ENCODE data around the gene NME1.
A peak's percentile ranks its signal among the peaks of the same experiment; 100 is the strongest.
"Not testable (repeated sequence)": the region's sequence is repeated elsewhere in the genome, so short reads cannot be mapped to it uniquely, and the experiment has no call there.

NME1 gene

DNA sequence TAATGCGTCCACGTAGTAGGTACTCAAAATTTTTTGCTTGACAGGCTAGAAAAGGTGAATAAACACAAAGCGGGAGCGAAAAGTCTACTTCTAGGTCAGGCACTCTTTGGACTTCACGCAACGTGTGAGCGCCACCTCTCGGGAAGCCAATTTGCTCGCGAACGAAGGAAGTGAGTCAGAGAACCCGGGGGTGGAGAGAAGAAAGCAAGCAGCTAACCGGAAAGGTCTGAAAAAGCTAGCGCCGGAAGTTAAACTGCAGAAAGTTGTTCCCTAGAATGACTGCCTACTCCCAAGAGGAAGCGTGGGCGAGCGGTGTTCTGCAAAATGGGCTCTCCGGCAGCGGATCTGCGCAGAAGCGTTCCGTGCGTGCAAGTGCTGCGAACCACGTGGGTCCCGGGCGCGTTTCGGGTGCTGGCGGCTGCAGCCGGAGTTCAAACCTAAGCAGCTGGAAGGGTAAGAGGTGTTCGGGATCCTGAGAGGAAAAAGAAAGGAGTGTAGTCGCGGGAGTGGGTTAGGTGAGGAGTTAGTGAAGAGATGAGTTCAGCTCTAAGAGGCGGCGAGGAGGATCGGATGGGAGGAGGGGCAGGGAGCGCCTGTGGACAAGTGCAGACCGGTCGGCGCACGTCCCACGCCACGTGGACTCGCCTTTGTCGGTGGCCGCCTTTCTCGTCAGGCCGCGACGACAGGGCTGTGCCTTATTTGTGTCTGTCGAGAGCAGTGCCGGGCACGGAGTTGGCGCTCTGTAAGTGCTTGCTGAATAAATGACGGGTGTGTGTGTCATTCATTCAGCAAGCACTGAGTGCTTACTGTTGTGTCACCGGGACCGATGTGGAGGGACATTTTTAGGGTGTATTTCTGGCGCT is at the start of gene NME1:
Gene NME1 (plus strand): TSS at position 350 of the 863 bp plus-strand sequence. CDS start 2,096 bp downstream, outside the sequence.
- peak; percentile 98 for DNase-seq (ENCODE audit: low read depth)

DNA sequence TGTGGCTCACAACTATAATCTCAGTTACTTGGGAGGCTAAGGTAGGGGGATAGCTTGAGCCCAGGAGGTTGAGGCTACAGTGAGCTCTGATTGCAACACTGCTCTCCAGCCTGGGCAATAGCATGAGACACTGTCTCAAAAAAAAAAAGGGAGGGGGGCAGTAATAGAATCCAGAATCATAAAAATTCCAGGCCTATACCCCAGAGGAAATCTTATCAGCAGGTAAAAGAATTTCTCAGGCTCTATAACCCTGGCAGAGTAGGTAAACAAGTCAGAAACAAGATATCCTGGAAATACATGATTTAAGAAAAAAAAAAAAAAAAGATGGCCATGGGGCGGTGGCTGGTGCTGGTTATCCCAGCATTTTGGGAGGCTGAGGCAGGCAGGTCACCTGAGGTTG is 45.6 kb upstream of the NME1 start:
- DNase-seq (ENCODE audit: low read depth): no peak

DNA sequence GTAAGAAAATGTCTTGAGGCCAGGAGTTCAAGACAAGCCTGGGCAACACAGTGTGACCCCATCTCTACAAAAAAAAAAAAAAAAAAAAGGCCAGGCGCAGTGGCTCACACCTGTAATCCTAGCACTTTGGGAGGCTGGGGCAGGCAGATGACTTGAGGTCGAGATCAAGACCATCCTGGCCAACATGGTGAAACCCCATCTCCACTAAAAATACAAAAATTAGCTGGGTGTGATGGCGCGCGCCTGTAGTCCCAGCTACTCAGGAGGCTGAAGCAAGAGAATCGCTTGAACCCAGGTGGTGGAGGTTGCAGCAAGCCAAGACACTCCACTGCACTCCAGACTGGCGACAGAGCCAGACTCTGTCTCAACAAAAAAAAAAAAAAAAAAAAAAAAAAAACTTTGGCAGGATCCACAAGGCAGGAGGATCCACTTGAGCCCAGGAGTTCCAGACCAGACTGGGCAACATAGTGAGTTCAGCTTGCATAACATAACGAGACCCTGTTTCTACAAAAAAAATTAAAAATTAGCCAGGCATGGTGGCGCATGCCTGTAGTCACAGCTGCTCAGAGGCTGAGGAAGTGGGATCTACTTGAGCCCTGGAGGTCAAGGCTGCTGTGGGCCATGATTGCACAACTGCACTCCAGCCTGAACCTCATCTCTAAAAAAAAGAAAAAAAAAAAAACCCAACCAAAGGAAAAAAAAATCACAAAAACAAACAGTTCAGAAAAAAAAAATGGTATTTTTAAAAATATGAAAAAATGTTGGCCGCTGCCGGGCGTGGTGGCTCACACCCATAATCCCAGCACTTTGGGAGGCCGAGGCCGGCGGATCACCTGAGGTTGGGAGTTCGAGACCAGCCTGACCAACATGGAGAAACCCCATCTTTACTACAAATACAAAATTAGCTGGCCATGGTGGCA is 40.8 kb upstream of the NME1 start:
- not testable (repeated sequence) for DNase-seq (ENCODE audit: low read depth)

DNA sequence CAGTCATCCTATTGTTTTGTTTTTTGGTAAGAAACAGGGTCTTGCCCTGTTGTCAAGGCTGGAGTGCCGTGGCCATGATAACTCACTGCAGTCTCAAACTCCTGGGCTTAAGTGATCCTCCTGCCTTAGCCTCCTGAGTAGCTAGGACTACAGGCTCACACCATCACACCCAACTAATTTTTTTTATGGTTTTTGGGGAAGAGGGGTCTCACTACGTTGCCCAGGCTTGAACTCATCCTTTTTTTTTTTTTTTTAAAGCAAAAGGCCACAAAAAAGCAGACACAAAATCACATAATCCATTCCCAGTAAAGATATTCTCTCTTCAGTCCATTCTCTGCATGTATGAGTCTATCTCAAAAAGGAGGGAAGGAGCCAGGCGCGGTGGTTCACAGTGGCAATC is 38.2 kb upstream of the NME1 start:
- no peak for DNase-seq (ENCODE audit: low read depth)

DNA sequence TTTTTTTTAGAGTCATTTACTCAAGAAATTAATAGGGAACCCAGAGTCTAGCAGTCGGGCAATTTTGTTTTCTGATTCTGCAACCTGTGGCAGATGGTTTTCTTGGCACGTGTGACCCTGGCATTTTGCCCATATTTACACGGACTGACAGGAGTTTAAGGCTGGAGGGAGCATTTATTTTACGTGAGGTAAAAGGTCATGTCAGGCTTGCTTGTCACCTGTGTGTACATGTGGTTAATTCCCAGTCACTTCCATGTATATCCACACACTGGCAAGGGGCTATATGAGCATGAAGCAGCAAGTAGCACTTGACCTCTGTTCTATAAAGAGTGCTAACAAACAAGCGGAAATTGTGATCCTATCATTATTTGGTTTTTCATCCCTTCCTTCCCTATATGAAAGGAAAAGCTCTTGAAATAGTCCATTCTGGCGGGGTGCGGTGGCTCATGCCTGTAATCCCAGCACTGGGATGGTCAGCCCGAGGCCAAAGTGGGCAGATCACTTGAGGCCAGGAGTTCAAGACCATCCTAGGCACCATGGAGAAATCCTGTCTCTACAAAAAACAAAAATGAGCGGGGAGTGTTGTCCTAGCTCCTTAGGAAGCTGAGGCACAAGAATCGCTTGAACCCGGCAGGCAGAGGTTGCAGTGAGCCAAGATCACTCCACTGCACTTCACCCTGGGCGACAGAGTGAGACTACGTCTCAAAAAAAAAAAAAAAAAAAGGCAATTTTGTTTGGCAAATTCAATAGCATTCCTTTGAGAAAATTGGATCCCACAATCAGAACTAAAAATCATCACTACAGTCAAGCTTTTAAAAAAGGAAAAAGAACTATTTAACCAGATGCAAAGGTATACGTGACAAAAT is 34.8 kb upstream of the NME1 start:
- no peak for DNase-seq (ENCODE audit: low read depth)

DNA sequence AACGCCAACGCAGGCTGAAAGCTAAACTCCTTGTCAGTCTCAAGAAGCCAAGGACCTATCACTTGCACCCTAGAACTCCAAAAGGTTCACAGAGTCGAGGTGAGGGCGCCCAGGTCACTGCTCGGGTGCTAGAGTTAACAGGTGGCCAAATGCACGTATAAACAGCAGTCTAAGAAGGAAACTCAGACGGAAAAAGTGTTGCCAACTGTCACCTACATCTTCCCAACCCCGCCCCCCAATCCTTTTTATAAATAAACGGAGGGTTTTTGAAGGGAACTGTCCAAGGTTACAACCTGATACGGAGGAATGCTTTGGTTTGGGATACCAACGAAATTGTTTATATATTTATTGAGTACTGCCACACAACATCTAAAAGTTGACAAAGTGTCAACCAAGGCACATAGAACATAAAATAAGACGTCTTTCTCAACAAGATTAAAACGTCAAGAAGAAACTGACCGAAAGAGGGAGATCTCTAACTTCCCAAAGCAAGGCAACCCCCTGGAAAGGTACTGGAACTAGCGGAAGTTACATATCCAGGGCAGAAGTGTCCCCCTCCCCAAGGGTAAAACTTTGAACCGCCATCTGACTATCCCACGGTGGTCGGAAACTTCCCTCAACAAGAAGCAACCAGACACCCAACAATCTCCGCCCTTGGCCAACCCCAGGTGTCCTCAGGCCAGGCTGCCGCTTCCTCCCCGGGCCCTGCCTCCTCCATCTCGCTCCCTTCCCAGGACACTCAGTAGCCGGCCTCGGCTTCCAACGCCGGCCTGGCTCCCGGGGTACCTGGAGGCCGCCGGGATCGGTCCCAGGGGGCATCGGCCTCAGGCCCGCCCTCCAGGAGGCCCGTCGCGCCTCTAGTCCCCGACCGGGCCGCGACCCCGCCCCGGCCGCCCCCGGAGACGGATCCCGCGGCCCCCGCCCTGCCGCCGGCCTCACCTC is 33.7 kb upstream of the NME1 start:
- DNase-seq (ENCODE audit: low read depth): peak; percentile 33

DNA sequence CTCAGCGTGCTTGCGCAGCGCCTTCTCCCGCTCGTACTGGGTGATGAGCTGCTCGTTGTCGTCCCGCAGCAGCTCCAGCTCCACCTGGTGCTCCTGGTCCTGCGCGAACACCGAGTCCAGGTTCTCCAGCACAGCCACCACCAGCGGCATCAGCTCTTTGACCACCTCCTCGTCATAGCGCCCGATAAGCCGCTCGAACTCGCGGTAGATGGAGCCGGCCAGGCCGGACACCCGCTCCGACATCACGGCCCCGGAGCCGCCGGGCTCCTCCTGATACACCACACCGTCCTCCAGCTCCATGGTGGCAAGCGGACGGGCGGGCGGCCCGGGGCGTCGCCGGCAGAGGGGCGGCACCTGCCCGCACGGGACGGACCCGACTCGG is 33.0 kb upstream of the NME1 start:
- DNase-seq (ENCODE audit: low read depth): peak; percentile 31

DNA sequence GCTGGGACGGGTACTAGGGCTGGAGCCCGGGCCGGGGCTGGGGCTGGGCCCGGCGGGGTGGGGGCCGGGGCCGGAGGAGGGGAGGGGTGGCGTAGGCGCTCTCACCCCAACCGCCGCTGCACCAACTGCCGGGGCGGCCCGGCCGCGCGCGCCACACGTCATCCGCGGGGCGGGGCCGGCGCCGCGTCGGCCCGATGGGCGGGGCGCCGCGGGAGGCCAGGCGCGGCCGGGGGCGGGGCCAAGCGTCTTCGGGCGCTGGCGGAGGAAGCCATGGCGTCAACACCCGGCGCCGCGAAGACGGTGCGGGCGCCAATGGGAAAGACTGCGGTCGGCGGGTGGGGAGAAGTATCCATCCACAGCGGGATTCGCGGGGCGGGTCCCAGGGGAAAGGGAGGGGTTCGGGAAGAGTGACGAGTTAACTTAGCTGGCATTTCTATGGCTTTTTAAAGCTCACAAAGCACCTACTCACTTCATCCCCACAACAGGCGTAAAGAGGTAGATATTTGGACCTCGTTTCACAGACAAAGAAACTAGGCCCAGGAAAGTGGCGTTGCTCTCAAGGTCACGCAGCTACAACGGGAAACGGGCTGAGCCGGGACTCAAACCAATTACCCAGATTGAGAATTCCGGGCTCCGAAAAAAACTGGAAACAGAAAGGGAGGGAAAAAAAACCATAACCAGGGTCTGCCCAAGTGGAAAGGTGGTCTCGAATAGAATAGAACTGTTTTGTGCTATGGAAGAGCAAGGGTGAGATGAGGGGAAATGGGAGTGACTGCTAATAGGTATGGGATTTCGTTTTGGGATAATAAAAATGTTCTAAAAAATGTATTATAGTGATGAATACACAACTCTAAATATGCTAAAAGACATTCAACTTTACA is 32.4 kb upstream of the NME1 start, which contains the start of gene SPAG9:
Gene SPAG9 (minus strand): TSS at position 130 of the 881 bp plus-strand sequence. CDS start 212 bp downstream, outside the sequence.
- DNase-seq (ENCODE audit: low read depth): peak; percentile 95

DNA sequence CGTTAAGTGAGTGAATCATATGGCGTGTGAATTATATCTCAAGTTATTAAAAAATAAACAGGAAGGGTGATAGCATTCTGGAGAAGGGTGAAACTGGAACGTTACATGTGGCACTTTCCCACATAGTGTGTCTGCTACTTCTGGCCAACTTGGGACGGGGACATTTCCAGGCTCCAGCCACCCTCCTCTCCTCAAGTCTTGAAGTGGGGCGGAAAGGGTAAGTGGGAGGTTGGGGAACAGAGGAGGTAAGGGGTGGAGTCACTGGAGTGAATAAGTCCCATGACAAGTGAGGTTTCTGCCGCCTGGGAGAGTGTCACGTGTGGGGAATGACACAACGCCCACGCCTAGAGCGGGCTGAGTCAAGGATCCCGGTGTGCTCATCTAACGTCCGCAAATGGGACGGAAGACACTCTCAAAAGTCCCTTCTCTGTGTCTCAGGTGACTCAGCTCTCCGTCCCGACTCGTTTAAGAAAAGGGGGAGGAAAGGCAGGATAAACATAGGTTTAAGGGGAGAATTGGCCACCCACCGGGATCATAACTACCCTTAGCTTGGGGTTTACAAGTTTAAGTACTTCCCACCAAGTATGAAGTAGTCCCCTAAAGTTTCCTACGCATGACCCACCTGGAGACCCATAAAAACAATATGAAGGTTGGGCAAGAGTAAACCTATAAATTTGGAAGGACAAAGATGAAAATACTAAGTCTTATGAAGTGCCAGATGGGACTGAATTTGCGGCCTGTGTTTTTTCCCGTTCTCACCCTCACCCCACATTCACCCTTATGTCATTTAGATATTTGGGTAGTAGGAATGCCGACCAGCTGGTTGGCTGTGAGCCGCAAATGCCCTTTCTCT is 31.5 kb upstream of the NME1 start:
- DNase-seq (ENCODE audit: low read depth): peak; percentile 88

DNA sequence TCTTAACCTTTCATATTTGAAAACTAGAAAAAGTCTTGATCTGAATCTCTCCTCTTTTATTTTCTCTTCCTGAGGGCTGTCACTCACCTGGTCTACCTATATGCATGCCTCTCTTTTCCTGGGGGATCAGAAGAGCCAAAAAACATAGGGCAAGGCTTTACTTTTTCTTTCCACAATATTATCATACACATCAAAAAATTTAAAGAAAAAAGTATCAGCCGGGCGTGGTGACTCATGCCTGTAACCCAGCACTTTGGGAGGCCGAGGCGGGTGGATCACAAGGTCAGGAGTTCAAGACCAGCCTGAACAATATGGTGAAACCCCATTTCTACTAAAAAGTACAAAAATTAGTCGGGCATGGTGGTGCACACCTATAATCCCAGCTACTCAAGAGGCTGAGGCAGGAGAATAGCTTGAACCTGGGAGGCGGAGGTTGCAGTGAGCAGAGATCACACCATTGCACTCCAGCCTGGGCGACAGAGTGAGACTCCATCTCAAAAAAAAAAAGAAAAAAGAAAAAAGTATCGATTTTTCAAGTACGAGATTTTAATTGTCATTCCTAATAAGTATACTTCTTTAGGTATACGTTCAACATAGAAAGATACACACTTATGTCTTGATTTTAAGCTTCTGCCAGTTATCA is 30.8 kb upstream of the NME1 start:
- not testable (repeated sequence) for DNase-seq (ENCODE audit: low read depth)

DNA sequence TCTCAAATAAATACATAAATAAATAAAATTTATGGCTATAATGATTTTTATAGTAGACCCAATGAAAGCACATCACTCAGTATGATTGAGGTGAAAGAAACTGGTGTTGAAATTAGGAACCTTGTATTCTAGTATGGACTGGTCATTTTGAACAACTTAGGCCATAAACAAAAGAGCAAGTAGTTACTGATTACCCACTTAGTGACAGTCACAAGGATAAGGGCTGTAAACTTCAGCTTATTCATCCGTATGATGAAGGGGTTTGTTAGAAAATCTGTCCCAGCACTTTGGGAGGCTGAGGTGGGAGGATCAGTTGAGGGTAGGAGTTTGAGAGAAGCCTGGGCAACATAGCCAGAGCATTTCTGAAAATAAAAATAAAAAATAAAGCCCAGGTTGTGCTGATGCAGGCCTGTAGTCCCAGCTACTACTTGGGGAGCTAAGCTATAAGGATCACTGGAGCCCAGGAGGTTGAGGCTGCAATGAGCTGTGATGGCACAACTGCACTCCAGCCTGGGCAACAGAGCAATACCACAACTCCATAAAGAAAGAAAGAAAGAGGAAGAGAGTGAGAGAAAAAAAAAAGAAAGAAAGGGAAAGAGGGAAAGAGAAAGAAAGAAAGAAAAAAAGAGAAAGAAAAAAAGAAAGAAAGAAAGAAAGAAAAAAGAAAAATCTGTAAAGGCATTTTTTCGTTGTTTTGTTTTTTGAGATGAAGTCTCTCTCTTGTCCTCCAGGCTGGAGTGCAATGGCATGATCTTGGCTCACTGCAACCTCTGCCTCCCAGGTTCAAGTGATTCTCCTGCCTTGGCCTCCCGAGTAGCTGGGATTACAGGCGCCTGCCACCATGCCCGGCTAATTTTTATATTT is 28.5 kb upstream of the NME1 start:
- DNase-seq (ENCODE audit: low read depth): no peak

DNA sequence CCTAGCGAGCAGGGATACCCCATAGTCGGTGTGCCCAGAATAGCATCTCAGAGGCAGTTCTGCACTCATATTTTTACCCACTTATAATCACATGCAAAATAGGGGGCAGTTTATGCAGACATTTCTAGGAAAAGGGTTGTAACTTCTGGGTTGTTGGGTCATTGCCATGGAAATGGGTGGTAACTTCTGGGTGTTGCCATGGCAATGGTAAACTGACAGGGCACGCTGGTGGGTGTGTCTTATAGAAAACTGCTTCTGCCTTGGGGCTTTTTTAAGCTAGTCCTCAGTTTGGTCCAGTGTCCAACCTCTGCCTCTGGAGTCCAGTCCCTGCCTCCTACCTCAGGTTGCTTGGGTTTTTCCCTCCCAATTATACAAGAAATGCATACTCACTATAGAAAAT is 25.3 kb upstream of the NME1 start:
- DNase-seq (ENCODE audit: low read depth): no peak

DNA sequence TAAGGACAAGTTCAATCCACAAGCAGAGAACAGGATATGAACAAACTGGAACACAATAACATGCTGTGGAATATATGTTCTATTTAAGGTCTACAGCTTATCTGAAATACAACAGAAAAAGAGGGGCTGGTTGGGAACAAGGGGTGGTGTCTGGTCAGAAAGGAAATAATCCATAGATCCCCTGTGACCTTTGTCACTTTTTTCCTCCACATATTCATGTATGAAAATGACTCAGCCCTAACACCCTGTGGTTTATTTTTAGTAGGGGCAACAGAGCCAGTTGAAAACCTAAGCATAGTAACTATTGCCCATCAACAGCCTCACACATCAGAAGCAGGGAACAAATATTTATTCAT is 20.4 kb upstream of the NME1 start:
- DNase-seq (ENCODE audit: low read depth): no peak

DNA sequence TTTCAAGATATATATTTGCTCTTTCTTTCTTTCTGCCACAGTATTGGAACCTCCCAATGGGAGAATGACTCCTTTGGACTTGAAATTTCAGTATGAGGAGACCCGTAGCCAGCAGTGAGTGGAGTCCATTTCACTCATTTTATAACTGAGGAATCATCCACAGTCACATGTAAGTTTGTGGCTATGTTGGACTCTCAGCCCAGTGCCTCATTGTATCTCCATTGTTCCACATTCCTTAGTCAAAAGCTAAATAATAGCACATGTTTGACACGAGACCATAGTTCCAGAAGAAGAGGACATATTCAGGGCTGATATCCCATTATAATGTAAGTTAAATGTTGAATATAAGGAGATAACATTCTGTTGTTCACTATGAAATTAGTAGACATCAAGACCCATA is 20.0 kb upstream of the NME1 start:
- DNase-seq (ENCODE audit: low read depth): no peak

DNA sequence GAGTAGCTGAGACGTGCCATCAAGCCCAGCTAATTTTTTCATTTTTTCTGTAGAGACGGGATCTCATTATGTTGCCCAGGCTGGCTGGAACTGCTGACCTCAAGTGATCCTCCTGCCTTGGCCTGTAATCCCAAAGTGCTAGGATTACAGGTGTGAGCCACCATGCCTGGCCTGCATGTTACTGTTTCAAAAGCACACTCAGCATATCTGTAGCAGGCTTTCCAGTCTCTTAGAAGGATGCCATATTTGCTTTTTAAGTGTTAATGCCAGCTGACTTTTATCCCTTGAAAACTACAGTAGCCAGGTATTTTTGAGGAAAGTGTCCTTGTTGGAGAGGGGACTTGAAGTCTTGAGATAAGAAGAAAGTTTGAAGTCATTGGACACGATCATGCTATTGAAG is 17.4 kb upstream of the NME1 start:
- no peak for DNase-seq (ENCODE audit: low read depth)

DNA sequence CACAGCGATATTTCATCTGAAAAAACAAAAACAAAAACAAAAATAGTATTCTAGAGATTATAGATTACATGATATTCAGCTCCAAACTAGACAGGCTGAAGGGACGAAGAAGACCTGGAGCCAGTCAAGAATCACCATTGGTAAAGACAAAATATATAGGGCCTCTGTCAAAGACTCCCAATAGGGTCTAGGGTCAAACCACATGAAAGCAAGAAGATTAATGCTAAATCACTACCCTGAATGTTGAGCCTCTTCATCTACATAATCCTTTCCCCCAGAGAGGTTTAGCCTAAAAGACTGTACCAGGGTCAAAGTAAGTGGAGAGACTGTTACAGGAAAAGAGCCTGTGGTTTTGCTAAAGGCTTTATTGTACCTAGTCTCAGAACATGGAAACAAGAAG is 10.8 kb upstream of the NME1 start:
- no peak for DNase-seq (ENCODE audit: low read depth)

DNA sequence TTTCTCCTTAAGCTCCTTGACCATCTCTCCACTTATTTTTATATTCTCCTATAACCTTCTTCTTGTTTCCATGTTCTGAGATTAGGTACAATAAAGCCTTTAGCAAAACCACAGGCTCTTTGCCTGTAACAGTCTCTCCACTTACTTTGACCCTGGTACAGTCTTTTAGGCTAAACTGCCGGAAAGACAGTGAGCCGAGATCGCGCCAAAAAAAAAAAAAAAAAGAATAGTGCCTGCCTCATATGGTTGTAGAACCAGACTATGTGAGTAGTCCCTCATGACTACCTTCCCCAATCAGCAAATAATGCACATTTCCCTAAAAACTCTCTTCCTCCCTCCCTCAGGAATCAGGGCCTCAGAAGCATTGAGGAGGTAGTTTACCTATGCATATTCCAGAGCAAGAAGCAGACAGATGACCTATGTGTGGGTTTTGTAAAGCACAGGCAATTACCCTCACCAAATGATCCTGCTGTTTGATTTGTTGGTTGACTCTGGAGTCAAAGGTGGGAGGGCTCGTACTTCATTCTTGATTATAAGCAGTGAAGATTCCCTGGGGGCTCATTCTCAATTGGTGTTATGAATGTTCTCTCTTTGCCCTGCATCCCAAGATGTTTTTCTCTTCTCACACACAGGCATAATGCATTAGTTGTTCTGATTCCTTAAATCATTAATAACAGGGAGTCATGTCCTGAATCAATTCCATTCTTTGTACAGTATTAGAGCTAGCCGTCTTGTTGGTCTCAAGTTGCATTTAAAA is 8.9 kb upstream of the NME1 start:
- no peak for DNase-seq (ENCODE audit: low read depth)

All from activated T-cell treated with anti-CD3 and anti-CD28 coated beads for 48 hours (primary cell).